HepG2 (cell line): ENCODE results near the gene ZNF226. TPM values are rescaled to one million over a fixed set of nuclear protein-coding genes. Genes with fewer than 3 reads are reported as not detected.

Experiments used
- ATAC-seq: fragments of 200-7000 bp; cut with Tn5 transposase; 3 replicates; pipeline ENCODE4 v1.9.1; 2020; ENCODE audit warnings: mild to moderate bottlenecking, moderate library complexity
- BruUV-seq: library from RNA; stranded (reverse); fragments of 400-500 nt; replicated peaks from 2 replicates; lab custom pipeline; 2021; lab: Mats Ljungman, UMichigan
- CTCF ChIA-PET: fragments of 300-600 bp; formaldehyde crosslinking; extraction: SDS; loops from one replicate; lab custom pipeline; 2021; ENCODE audit warnings: low total read pairs, inconsistent platforms, low intra/inter-chr PET ratio; lab: Yijun Ruan, JAX
- POLR2A ChIA-PET: fragments of 350-600 bp; sonication (Branson Sonifier 250); formaldehyde crosslinking; loops from one replicate; lab custom pipeline; 2020; ENCODE audit warnings: antibody characterized with exemption, inconsistent platforms; lab: Yijun Ruan, JAX
- DNase-seq: peaks from one replicate; pipeline ENCODE4 v3.0.0-alpha.2; 2015; ENCODE audit warnings: low spot score
- FAIRE-seq: peaks from 3 replicates; lab custom pipeline; 2011; peaks lifted over from hg19 to GRCh38; lab: Jason Lieb, UNC
- H2AFZ ChIP-seq: one replicate; pipeline ENCODE4 v1.6.1; 2011; ENCODE audit warnings: low read length, inconsistent platforms
- H3K27ac ChIP-seq: fragments of 300-600 bp; 3 replicates; pipeline ENCODE4 v1.8.0; 2011; ENCODE audit warnings: mixed run types, mild to moderate bottlenecking, mixed read lengths, low read length, inconsistent platforms; ENCODE audit not compliant: insufficient read depth; ENCODE audit errors: extremely low read length
- H3K27me3 ChIP-seq, 2 experiments: fragments of 200-600 bp in 1 of 2; 2 replicates in 1 of 2; 3 replicates in 1 of 2; pipeline versions ENCODE4 v1.6.0 to v1.8.0; 2011; ENCODE audit warnings: low read length in 2 of 2, mild to moderate bottlenecking in 2 of 2, moderate library complexity in 2 of 2, inconsistent platforms in 1 of 2; ENCODE audit not compliant: insufficient read depth in 2 of 2, control insufficient read depth in 1 of 2
- H3K36me3 ChIP-seq, 2 experiments: fragments of 200-600 bp in 1 of 2; replicated peaks in 1 of 2; 2 replicates in 1 of 2; 3 replicates in 1 of 2; pipeline versions ENCODE4 v1.5.1 to v1.8.0; 2011; ENCODE audit warnings: low read length in 2 of 2, inconsistent platforms in 1 of 2; ENCODE audit not compliant: insufficient read depth in 2 of 2, control insufficient read depth in 1 of 2
- H3K4me1 ChIP-seq: 2 replicates; pipeline ENCODE4 v1.5.1; 2012; ENCODE audit warnings: low read length, inconsistent platforms; ENCODE audit not compliant: insufficient read depth
- H3K4me2 ChIP-seq: 2 replicates; pipeline ENCODE4 v1.6.0; 2011; ENCODE audit warnings: low read depth, low read length, inconsistent platforms
- H3K4me3 ChIP-seq, 3 experiments: fragments of 200-600 bp in 1 of 3; sonication (generic), shearing (Covaris generic) in 1 of 3; replicated peaks in 1 of 3; 2 replicates each; pipeline ENCODE4 v1.5.1; 2011 to 2016; ENCODE audit warnings: low read length in 3 of 3, inconsistent platforms in 2 of 3, low read depth in 2 of 3, mild to moderate bottlenecking in 2 of 3, control low read depth in 1 of 3, mixed read lengths in 1 of 3; ENCODE audit not compliant: insufficient read depth in 1 of 3
- H3K79me2 ChIP-seq: one replicate; pipeline ENCODE4 v1.6.1; 2011; ENCODE audit warnings: low read length, inconsistent platforms; ENCODE audit not compliant: insufficient read depth
- H3K9ac ChIP-seq: 2 replicates; pipeline ENCODE4 v1.6.0; 2011; ENCODE audit warnings: mild to moderate bottlenecking, low read depth, low read length, inconsistent platforms; ENCODE audit not compliant: insufficient read depth
- H3K9me3 ChIP-seq: 2 replicates; pipeline ENCODE4 v1.5.1; 2012; ENCODE audit warnings: mild to moderate bottlenecking, low read length
- H4K20me1 ChIP-seq: 2 replicates; pipeline ENCODE4 v1.6.0; 2011; ENCODE audit warnings: inconsistent platforms, mild to moderate bottlenecking, low read length, moderate library complexity; ENCODE audit not compliant: insufficient read depth
- NFATC3 ChIP-seq: sonication (generic); formaldehyde crosslinking; IDR thresholded peaks from 2 replicates; pipeline ENCODE4 v1.5.1; 2020; ENCODE audit warnings: mild to moderate bottlenecking, missing genetic modification reagents
- RARA ChIP-seq: IDR thresholded peaks from 2 replicates; pipeline ENCODE4 v1.6.1; 2016; ENCODE audit warnings: missing genetic modification reagents, missing compliant biosample characterization
- SOX6 ChIP-seq, 2 experiments: fragments of 450-650 bp in 1 of 2; sonication (generic) in 1 of 2; formaldehyde crosslinking in 1 of 2; IDR thresholded peaks; 2 replicates each; pipeline versions ENCODE4 v1.4.0 to v1.6.1; 2017 to 2020; ENCODE audit warnings: antibody characterized with exemption in 1 of 2, mild to moderate bottlenecking in 1 of 2, missing genetic modification reagents in 1 of 2
- TRIM24 ChIP-seq: sonication (generic); formaldehyde crosslinking; IDR thresholded peaks from 2 replicates; pipeline ENCODE4 v1.8.0; 2022; ENCODE audit warnings: mild to moderate bottlenecking, missing genetic modification reagents
- ZNF235 ChIP-seq: sonication (generic); formaldehyde crosslinking; IDR thresholded peaks from 2 replicates; pipeline ENCODE4 v1.8.1; 2023; ENCODE audit warnings: mild to moderate bottlenecking, missing genetic modification reagents, borderline replicate concordance
- WGBS: methylation state at CpG from one replicate; pipeline ENCODE4 v1.1.6; 2017; ENCODE audit warnings: low lambda C conversion rate; 5-methylcytosine and 5-hydroxymethylcytosine counted together
- in situ Hi-C: cut with HindIII; loops from 2 replicates; pipeline ENCODE4 v1.10.0; 2017; ENCODE audit warnings: low pct_unique_long_range_greater_than_20kb; ENCODE audit not compliant: extremely low pct_ligation_motif_present
- intact Hi-C: fragments of 100-400 bp; cut with micrococcal nuclease; formaldehyde crosslinking; loops from one replicate; pipeline ENCODE4 v1.10.0; 2022; ENCODE audit not compliant: unreplicated experiment
- polyA plus RNA-seq, 8 experiments: library from polyadenylated mRNA; depleted of rRNA in 3 of 8; stranded (reverse) in 7 of 8; unstranded in 1 of 8; fragments of >200 nt; fragmentation: Illumina TruSeq in 4 of 8; extraction: Trizol in 4 of 8; gene quantifications; 2 replicates each; pipeline versions ENCODE4 v1.2.1 to v1.2.3, GENCODE V29; 2011 to 2016; ENCODE audit warnings: low read depth in 4 of 8, missing spikeins in 1 of 8, mixed read lengths in 1 of 8; ENCODE audit not compliant: insufficient read depth in 1 of 8
- total RNA-seq, 5 experiments: library from RNA; depleted of rRNA; stranded (reverse); fragments of >200 nt; fragmentation: Illumina TruSeq; extraction: Trizol; gene quantifications; 2 replicates each; pipeline ENCODE4 v1.2.3, GENCODE V29; 2016; ENCODE audit warnings: low read depth in 1 of 5
- TF ChIP-seq, protein P1 (sequence below): IDR thresholded peaks from 2 replicates; pipeline ENCODE4 v1.6.1; 2016; ENCODE audit warnings: low read depth, missing genetic modification reagents, missing compliant biosample characterization

Gene ZNF226
- total and polyA plus RNA-seq, 2 of the 13 experiments (the other 11 are each of a cell fraction or from before 2014, with no cell fraction given), result 8.3 to 16.0 TPM

GRCh38 chr19:44192127-44192526 lies 27.2 kb downstream of the ZNF226 start:
- H3K27ac ChIP-seq, result no peak overlapping the region
- no peaks in the 10 kb centered on the region for H3K27me3 ChIP-seq
- no peak overlapping the region for H3K4me3 ChIP-seq
- intact Hi-C loops, result no loop called here
- ATAC-seq (no peak), DNase-seq (no peak), FAIRE-seq (no peak)
- peaks cover 20% of the 10 kb centered on the region; the same call in 1 of the 2 replicates for H3K9me3 ChIP-seq
- ChIA-PET CTCF (no interaction called here), POLR2A (no interaction called here)
- no peak overlapping the region for H2AFZ ChIP-seq
- WGBS, result 32% methylated on average over 5 of the region's 5 CpGs
- H3K4me2 ChIP-seq, result no peak overlapping the region
- in situ Hi-C loops, result no loop called here
- no peaks in the 10 kb centered on the region for H4K20me1 ChIP-seq
- no peaks in the 10 kb centered on the region for H3K4me1 ChIP-seq
- no peak overlapping the region for H3K9ac ChIP-seq
- no peaks in the 10 kb centered on the region for H3K79me2 ChIP-seq
- BruUV-seq, result no TSS peak
- no peaks in the 10 kb centered on the region for H3K36me3 ChIP-seq
- TF ChIP-seq SOX6 (IDR thresholded peaks at IDR 0.05) (no peak), SOX6 (CRISPR knock-in tag; IDR thresholded peaks at IDR 0.05) (no peak), TRIM24 (CRISPR knock-in tag) (no peak), RARA (CRISPR knock-in tag) (no peak), NFATC3 (CRISPR knock-in tag) (no peak), ZNF235 (CRISPR knock-in tag) (no peak)
- TF ChIP-seq, protein P1, sequence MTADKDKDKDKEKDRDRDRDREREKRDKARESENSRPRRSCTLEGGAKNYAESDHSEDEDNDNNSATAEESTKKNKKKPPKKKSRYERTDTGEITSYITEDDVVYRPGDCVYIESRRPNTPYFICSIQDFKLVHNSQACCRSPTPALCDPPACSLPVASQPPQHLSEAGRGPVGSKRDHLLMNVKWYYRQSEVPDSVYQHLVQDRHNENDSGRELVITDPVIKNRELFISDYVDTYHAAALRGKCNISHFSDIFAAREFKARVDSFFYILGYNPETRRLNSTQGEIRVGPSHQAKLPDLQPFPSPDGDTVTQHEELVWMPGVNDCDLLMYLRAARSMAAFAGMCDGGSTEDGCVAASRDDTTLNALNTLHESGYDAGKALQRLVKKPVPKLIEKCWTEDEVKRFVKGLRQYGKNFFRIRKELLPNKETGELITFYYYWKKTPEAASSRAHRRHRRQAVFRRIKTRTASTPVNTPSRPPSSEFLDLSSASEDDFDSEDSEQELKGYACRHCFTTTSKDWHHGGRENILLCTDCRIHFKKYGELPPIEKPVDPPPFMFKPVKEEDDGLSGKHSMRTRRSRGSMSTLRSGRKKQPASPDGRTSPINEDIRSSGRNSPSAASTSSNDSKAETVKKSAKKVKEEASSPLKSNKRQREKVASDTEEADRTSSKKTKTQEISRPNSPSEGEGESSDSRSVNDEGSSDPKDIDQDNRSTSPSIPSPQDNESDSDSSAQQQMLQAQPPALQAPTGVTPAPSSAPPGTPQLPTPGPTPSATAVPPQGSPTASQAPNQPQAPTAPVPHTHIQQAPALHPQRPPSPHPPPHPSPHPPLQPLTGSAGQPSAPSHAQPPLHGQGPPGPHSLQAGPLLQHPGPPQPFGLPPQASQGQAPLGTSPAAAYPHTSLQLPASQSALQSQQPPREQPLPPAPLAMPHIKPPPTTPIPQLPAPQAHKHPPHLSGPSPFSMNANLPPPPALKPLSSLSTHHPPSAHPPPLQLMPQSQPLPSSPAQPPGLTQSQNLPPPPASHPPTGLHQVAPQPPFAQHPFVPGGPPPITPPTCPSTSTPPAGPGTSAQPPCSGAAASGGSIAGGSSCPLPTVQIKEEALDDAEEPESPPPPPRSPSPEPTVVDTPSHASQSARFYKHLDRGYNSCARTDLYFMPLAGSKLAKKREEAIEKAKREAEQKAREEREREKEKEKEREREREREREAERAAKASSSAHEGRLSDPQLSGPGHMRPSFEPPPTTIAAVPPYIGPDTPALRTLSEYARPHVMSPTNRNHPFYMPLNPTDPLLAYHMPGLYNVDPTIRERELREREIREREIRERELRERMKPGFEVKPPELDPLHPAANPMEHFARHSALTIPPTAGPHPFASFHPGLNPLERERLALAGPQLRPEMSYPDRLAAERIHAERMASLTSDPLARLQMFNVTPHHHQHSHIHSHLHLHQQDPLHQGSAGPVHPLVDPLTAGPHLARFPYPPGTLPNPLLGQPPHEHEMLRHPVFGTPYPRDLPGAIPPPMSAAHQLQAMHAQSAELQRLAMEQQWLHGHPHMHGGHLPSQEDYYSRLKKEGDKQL (CRISPR knock-in tag), result no peak
